NCI-H1048 (cell line): Measurements from ENCODE around the gene ATP2A1.
"Not testable (repeated sequence)": the region's sequence is repeated elsewhere in the genome, so short reads cannot be mapped to it uniquely, and the experiment has no call there.

ENCODE experiments used
- DNase-seq: peaks from one replicate; lab custom pipeline; 2025; lab: John Stamatoyannopoulos, UW

Gene ATP2A1

DNA sequence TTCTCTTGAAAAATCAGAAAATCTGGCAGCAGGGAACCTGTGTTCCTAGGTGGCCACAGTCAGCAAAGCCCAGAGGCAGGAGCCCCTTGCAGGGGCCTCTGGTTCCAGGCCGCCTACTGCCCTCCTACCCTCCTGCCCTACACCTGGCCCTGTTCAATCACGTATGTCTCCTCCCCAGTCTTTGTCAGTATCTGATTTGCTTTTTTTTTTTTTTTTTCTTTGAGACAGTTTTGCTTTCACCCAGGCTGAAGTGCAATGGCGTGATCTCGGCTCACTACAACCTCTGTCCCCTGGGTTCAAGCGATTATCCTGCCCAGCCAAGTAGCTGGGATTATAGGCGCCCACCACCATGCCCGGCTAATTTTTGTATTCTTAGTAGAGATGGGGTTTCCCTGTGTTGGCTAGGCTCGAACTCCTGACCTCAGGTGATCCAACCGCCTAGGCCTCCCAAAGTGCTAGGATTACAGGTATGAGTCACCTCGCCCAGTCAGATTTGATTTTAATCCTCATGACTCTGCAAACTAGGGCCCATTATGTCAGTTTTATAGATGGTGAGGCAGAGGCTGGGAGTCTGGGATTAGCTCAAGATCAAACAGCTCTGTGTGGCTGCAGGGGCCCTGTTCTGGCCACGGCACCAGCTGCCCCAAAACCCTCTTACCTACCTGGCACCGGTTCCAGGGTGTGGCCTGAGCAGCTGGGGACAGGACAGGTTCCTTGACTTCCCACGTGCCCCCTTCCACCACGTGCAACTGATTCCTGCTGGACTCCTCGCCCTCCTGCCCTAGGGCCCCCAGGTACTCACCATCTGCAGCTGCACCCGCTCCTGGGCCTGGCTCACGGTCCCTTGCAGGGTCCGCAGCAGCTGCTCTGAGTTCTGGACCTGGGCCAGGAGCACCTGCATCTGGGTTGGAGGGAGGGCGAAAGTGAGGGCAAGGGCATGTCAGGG lies 32.1 kb downstream of the ATP2A1 start:
- DNase-seq: no peak

- no peak for DNase-seq
These were observed 34.3 kb downstream of the ATP2A1 start for GRCh38 chr16:28912558-28912957.

DNA sequence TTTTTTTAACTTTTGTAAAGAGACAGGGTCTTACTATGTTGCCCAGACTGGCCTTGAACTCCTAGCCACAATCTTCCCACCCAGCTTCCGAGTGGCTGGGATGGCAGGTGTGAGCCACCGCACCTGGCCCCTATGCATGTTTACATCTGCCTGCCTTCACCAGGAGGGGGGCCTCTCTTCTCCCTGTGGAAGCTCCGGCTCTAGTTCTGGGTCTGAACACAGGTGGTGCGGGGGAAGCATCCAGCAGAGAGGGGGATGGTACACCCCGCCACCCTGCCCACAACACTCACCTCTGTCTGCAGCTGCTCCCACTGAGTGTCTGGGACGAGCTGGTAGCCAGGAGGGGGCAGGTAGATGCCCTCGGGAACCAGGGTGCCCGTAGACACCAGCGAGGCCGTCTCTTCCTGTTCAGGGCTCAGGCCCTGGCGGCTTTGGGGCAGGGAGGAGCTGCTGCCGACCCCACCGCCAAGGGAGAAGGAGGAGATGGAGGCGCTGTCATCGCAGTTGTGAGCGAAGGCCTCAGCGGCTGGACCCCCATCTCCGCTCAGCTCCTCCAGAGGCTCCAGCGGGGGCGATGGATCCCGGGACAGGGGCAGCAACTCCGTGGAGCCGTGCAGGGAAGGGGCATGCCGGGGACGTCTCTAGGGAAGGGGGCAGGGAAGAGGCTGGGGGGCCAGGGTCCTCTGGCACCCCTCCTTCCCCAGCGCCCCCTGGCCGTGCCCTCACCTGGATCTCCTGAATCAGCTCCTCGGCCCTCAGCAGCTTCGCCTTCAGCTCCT lies 35.8 kb downstream of the ATP2A1 start:
- DNase-seq: no peak

DNA sequence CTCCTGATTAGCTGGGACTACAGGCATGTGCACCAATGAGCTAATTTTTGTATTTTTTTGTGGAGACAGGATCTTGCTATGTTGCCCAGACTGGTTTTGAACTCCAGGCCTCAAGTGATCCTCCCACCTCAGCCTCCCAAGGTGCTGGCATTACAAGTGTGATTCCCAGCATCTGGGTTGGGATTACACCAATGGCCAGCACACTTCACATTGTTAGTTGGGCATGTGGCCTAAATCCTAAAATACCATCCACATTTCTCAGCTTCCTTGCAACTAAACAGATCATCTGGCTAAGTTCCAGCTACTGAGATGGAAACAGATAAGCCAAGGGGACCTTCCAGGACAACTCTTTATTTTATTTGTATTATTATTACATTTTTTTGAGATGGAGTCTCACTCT lies 36.9 kb downstream of the ATP2A1 start:
- DNase-seq: no peak

DNA sequence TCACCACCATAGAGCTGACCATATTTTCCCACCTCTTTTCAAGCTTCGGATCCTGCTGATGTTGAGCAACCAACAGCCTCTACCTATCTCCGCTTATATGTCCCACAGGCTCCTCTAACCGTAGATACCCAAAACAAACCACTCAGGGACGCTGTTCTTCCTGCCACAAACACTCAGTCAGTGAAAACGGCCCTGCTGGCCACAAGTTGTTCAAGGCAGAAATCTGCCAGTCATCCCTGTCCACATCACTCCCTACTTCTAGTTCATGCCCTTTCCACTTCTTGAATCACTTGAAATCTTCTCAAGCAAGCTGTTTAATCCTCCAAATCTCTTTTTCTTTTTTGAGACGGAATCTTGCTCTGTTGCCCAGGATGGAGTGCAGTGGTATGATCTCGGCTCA lies 38.8 kb downstream of the ATP2A1 start:
- no peak for DNase-seq

DNA sequence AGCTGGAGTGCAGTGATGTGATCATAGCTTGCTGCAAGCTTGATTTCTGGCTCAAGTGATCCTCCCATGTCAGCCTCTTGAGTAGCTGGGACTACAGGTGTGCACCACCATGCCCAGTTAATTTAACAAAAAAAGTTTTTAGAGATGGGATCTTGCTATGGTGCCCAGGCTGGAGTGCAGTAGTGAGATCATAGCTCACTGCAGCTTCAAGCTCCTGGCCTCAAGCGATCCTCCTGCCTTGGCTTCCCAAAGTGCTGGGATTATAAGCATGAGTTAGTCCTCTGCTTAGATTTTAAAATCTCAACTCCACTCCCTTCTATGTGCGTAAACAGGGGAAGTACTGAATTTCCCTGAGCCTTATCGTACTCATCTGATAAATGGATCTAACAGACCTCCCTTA lies 40.4 kb downstream of the ATP2A1 start:
- no peak for DNase-seq

- DNase-seq: no peak
These were observed 44.9 kb downstream of the ATP2A1 start for GRCh38 chr16:28923231-28923587.

DNA sequence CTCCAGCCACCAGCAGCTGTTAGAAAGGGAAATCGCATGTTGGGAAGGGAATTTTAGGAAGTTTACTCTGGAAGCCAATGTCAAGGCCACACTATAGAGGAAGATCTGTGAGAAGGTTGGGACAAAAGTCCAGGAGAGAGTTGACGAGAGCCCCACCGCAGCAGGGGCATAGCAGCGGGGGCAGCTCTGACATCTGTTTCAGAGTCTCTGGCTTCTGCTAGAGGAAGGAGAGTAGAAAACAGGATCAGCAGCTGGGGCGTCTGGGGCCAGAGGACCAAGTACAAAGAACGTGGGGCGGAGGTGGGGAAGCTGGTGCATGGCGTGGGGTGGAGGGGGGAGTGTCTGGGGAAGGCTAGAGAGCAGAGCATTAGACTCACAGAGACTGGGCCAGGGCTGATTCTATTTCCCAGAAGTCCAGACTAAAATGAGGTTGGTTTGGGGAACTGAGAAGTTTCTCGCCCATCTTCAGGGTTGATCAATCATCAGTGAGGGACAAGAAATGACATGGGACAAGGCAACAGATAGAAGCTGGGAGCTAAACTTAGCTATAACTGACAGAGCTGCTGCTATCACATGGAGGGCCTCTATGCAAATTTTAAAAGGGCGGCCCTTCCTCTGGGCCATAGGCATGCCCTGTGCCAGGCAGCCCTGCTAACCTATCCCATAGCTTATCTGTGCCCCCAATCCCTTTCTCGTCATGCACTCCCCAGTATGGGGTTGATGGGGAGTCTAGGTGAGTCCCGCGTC lies 45.5 kb downstream of the ATP2A1 start:
- peak; percentile 24 for DNase-seq

GRCh38 chr16:28924399-28924761 lies 46.1 kb downstream of the ATP2A1 start:
- no peak for DNase-seq

DNA sequence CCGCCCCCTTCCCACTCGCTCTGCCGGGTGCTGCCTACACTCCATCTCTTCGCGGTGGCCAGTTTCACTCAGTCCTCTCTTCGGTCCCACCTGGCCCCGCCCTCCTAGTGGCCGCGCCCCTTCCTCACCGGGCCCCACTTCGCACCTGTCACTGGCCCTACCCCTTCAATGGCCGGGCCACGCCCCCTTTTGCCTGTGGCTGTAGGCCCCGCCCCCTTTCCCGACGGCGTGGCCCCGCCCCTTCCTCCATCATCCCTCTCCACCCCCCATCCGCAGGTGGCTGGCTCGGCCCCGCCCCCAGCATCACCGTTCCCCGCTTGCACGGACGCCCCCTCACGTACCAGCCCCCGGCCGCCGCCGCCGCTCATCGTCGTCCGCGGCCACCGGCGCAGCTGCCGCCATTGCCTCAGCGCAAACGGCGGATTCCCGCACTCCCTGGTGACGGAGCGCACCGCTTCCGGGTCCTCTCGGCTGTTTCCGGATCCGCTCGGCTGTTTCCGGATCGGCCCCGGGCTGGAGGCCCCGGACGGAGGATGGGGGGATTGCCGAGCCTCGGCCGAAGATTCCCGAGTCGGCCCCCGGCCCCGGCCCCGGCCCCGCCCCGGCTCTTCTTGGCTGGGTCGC lies 46.6 kb downstream of the ATP2A1 start, which contains the start of gene RABEP2:
TSS of gene RABEP2 (minus strand) at position 477 of the 624 bp plus-strand sequence. CDS start at position 402, 75 bp downstream.
- peak; percentile 78 for DNase-seq

DNA sequence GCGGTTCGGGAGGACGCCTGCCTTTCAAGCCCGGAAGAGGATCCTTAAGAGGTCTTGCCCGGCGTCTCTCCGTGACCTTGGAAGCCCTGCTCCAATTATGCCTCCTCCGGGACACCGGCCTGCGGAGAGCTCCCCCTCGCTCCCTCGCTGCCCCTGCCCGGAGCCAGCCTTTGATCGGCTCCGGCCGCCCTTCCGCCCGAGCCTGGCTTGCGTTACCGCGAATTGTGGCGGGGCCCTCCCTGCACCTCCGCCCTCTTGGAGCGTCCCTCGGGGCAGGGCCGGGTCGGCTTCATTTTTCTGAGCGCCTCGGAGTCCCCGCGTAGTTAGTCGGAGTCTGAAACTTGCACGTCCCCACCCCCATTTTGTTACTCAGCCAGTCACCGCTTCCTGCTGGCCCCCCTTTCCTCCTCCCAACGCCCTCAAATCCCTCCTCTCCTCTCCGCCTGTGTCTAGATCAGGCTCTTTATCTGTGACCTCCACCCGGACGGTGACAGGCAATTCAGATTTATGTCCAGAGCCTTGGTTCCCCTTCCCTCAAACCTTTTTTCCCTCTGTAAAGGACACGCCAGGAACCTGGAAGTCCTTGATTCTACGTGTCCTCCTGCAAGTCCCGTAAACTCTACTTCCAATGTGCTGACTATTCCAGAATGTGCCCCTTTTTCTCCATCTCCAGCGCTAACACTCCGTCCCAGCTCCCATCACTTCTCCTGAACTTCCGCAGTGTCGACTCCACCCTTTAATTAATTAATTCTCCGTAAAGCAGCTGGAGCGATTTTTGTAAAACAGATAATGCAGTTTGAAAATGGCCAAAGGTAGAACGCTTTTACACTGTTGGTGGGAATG lies 47.3 kb downstream of the ATP2A1 start:
- DNase-seq: no peak

DNA sequence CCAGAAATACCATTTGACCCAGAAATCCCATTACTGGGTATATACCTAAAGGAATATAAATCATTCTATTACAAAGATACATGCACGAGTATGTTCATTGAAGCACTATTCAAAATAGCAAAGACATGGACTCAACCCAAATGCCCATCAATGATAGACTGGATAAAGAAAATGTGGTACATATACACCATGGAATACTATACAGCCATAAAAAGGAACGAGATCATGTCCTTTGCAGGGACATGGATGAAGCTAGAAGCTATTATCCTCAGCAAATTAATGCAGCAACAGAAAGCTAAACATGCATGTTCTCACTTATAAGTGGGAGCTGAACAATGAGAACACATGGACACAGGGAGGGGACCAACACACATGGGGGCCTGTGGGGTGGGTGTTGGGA lies 48.0 kb downstream of the ATP2A1 start:
- DNase-seq: not testable (repeated sequence)

GRCh38 chr16:28927815-28928214 lies 49.5 kb downstream of the ATP2A1 start:
- DNase-seq: no peak

DNA sequence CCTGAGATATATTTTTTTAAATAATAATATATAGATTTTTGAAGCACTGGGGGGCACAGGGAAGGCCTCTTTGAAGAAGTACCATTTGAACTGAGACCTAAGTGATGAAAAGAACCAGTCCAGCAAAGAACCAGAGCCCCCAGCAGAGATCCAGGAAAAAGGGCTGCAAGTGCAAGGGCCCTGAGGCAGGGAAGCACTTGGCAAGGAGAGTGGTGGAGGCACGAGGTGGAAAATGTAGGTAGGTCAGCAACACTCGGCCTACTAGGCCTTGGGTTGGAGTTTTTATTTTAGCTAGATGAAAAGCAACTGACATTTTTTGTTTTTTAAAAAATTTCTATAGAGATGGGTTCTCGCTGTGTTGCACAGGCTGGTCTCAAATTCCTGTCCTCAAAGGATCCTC lies 51.9 kb downstream of the ATP2A1 start:
- no peak for DNase-seq

- DNase-seq: no peak
These were observed 52.4 kb downstream of the ATP2A1 start for GRCh38 chr16:28930652-28931051.

GRCh38 chr16:28931801-28932225 lies 53.5 kb downstream of the ATP2A1 start, which contains the start of gene CD19:
CD19 (plus strand) TSS chr16:28931971; CDS start chr16:28932001, 30 bp downstream.
- no peak for DNase-seq

- no peak for DNase-seq
These were observed 54.3 kb downstream of the ATP2A1 start for GRCh38 chr16:28932339-28933141.

- no peak for DNase-seq
These were observed 54.9 kb downstream of the ATP2A1 start for GRCh38 chr16:28933171-28933570.

DNA sequence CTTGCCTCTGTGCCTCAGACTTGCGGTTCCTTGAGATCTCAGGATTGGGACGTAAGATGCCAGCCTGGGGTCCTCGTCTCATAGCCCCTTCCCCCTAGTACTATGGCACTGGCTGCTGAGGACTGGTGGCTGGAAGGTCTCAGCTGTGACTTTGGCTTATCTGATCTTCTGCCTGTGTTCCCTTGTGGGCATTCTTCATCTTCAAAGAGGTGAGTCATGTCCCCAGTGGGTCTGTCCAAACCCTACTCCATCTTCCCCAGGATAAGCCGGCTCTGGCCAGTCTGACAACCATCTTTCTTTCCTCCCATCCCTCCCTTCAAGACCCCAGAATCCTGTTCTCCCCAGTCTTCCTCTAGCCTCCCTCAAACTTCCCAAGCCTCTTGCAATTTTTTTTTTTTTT lies 57.1 kb downstream of the ATP2A1 start:
- DNase-seq: no peak
